PC-9 (cell line): ENCODE results near the gene TIMM29. TPM values are rescaled to one million over a fixed set of nuclear protein-coding genes. Genes with fewer than 3 reads are reported as not detected.

Experiments
- Bru-seq: library from RNA; stranded (reverse); fragments of 400-500 nt; gene quantifications from one replicate; lab custom pipeline; 2021; lab: Mats Ljungman, UMichigan
- BruChase-seq, 2 experiments: library from RNA; stranded (reverse); fragments of 400-500 nt; gene quantifications; one replicate each; lab custom pipeline; 2021; lab: Mats Ljungman, UMichigan
- BruUV-seq: library from RNA; stranded (reverse); fragments of 400-500 nt; replicated peaks from 2 replicates; lab custom pipeline; 2021; lab: Mats Ljungman, UMichigan
- CTCF ChIA-PET: fragments of 300-600 bp; sonication (Branson Sonifier 250); formaldehyde crosslinking; loops from one replicate; lab custom pipeline; 2022; ENCODE audit warnings: antibody characterized with exemption; lab: Charles Lee
- POLR2A ChIA-PET: fragments of 300-600 bp; sonication (Branson Sonifier 250); formaldehyde crosslinking; loops from one replicate; lab custom pipeline; 2022; ENCODE audit warnings: antibody characterized with exemption; ENCODE audit not compliant: unreplicated experiment; lab: Charles Lee
- DNase-seq, 2 experiments: peaks; one replicate each; pipeline versions ENCODE4 v3.0.0 to v3.0.0-alpha.2; 2015 to 2022; ENCODE audit warnings: mixed read lengths in 1 of 2
- H2AFZ ChIP-seq: fragments of 200-600 bp; sonication (generic); 2 replicates; pipeline ENCODE4 v1.8.1; 2017; ENCODE audit warnings: antibody characterized with exemption
- H3F3A ChIP-seq: fragments of 200-600 bp; sonication (generic); 2 replicates; pipeline ENCODE4 v1.8.1; 2017; ENCODE audit warnings: antibody characterized with exemption, mild to moderate bottlenecking, low read depth; ENCODE audit not compliant: insufficient read depth
- H3K27ac ChIP-seq: fragments of 200-600 bp; sonication (generic); 2 replicates; pipeline ENCODE4 v1.6.1; 2016; ENCODE audit warnings: mixed run types
- H3K27me3 ChIP-seq: fragments of 200-600 bp; sonication (generic); 2 replicates; pipeline ENCODE4 v1.6.1; 2016; ENCODE audit warnings: low read depth, mixed run types; ENCODE audit not compliant: insufficient read depth
- H3K36me3 ChIP-seq: fragments of 200-600 bp; sonication (generic); 2 replicates; pipeline ENCODE4 v1.6.1; 2016; ENCODE audit warnings: low read depth, mixed run types
- H3K4me1 ChIP-seq: fragments of 200-600 bp; sonication (generic); replicated peaks from 2 replicates; pipeline ENCODE4 v1.6.1; 2016; ENCODE audit warnings: mixed run types; ENCODE audit not compliant: insufficient read depth
- H3K4me2 ChIP-seq: fragments of 200-600 bp; sonication (generic); 2 replicates; pipeline ENCODE4 v1.6.1; 2017; ENCODE audit warnings: mixed run types
- H3K4me3 ChIP-seq: fragments of 200-600 bp; sonication (generic); 2 replicates; pipeline ENCODE4 v1.6.1; 2016; ENCODE audit warnings: mixed run types
- H3K79me2 ChIP-seq: fragments of 200-600 bp; sonication (generic); 2 replicates; pipeline ENCODE4 v1.6.1; 2017; ENCODE audit warnings: low read depth, mixed run types
- H3K9me2 ChIP-seq: fragments of 200-600 bp; sonication (generic); 2 replicates; pipeline ENCODE4 v1.8.1; 2017; ENCODE audit warnings: mild to moderate bottlenecking; ENCODE audit not compliant: insufficient read depth
- H3K9me3 ChIP-seq: fragments of 200-600 bp; sonication (generic); 2 replicates; pipeline ENCODE4 v1.8.1; 2016; ENCODE audit warnings: low read depth; ENCODE audit not compliant: insufficient read depth
- H4K20me1 ChIP-seq: fragments of 200-600 bp; sonication (generic); 2 replicates; pipeline ENCODE4 v1.8.1; 2017; ENCODE audit not compliant: insufficient read depth
- CTCF ChIP-seq: fragments of 200-600 bp; sonication (generic); conservative IDR thresholded peaks from 2 replicates; pipeline ENCODE4 v1.6.1; 2017; ENCODE audit warnings: mixed run types, antibody characterized with exemption, mild to moderate bottlenecking, moderate library complexity
- EZH2 ChIP-seq: fragments of 200-600 bp; sonication (generic); IDR thresholded peaks from 2 replicates; pipeline ENCODE4 v1.8.0; 2017; ENCODE audit warnings: antibody characterized with exemption, low read depth
- intact Hi-C: fragments of 100-400 bp; cut with micrococcal nuclease; formaldehyde crosslinking; loops from one replicate; pipeline ENCODE4 v1.10.0; 2022; ENCODE audit not compliant: unreplicated experiment
- long read RNA-seq: library from polyadenylated mRNA; stranded (forward); transcript quantifications from one replicate; pipeline ENCODE4 v2.0.0, GENCODE V29; 2022
- total RNA-seq: library from RNA; stranded (reverse); gene quantifications from 2 replicates; pipeline ENCODE4 v1.2.3, GENCODE V29; 2021

The TIMM29 gene
- 22.4 and 26.2 TPM in 2 replicates for total RNA-seq
- percentile 62 among the genes with signal in this experiment for Bru-seq, nascent RNA
- percentile 88 among the genes with signal in this experiment for BruChase-seq, experiment 1, labeled RNA remaining after a 2-hour chase
- percentile 85 among the genes with signal in this experiment for BruChase-seq, experiment 2, labeled RNA remaining after a 6-hour chase
- long read RNA-seq, transcript TIMM29-201 (2 exons, 1,425 nt), result major isoform, 32 of 34 reads
- long read RNA-seq, partial matches to known transcripts, result 1 of 34 reads
- long read RNA-seq, other reads (novel, unspliced or antisense), result 1 of 34 reads

- H3K9me3 ChIP-seq, result no peaks in the 10 kb centered on the region
- peak within 1 kb of the TSS; percentile 91 for H3K4me2 ChIP-seq
- peak within 1 kb of the TSS; percentile 84 for H3K4me3 ChIP-seq
- no TSS peak for BruUV-seq
- no peaks in the 10 kb centered on the region for H3K27me3 ChIP-seq
- peak; percentile 96 to 98 for DNase-seq
- H3K79me2 ChIP-seq, result peaks cover 59% of the 10 kb centered on the region
- H4K20me1 ChIP-seq, result peaks cover 27% of the 10 kb centered on the region; the same call in 1 of the 2 replicates
- ChIA-PET POLR2A (no interaction called here), CTCF (no interaction called here)
- intact Hi-C loops, result loop anchor here (1.0 kb wide), 2 partner anchors 29 to 57 kb away; partner anchors contain the start of gene CARM1
- peak within 1 kb of the TSS; percentile 86 for H2AFZ ChIP-seq
- TF ChIP-seq EZH2 (no peak), CTCF (no peak)
- 0 out of 2 replicates have a peak, but pooled peaks cover 9% of the 10 kb centered on the region for H3F3A ChIP-seq
- H3K36me3 ChIP-seq, result 0 out of 2 replicates have a peak, but pooled peaks cover 6% of the 10 kb centered on the region
- no peaks in the 10 kb centered on the region for H3K9me2 ChIP-seq
- peaks cover 15% of the 10 kb centered on the region for H3K4me1 ChIP-seq
- no peak within 1 kb of the TSS for H3K27ac ChIP-seq
These were observed at the start of gene TIMM29, which contains the start of gene YIPF2 for GRCh38 chr19:10928563-10929401. TIMM29 (plus strand) TSS chr19:10928811; CDS start chr19:10928823, 12 bp downstream. YIPF2 (minus strand) TSS chr19:10928639; CDS start chr19:10928410, 229 bp downstream.

- Histone ChIP-seq H3K9me2 (no peaks in the 10 kb centered on the region), H3K4me1 (peaks cover 21% of the 10 kb centered on the region), H3K27me3 (no peaks in the 10 kb centered on the region), H3K9me3 (no peaks in the 10 kb centered on the region), H4K20me1 (no peaks in the 10 kb centered on the region), H3K27ac (no peak overlapping the region), H3F3A (peaks cover 30% of the 10 kb centered on the region), H3K79me2 (peaks cover 71% of the 10 kb centered on the region), H3K4me3 (no peak overlapping the region), H2AFZ (no peak overlapping the region), H3K36me3 (no peaks in the 10 kb centered on the region), H3K4me2 (no peak overlapping the region)
- TF ChIP-seq CTCF, result no peak
- no peak for TF ChIP-seq EZH2
- DNase-seq, result no peak
- POLR2A ChIA-PET, result interaction anchor here (0.7 kb wide), 1 partner anchor 1828 kb away, joined by 3 read pairs; no protein-coding TSS in a partner anchor
- intact Hi-C loops, result no loop called here
- no TSS peak for BruUV-seq
- CTCF ChIA-PET, result no interaction called here
These were observed 47.1 kb upstream of the TIMM29 start for GRCh38 chr19:10881403-10882107.

GRCh38 chr19:10882108-10882457 lies 46.5 kb upstream of the TIMM29 start:
- Histone ChIP-seq H3K36me3 (no peaks in the 10 kb centered on the region), H3K9me3 (no peaks in the 10 kb centered on the region), H4K20me1 (no peaks in the 10 kb centered on the region; the same call in 1 of the 2 replicates), H3K9me2 (no peaks in the 10 kb centered on the region), H2AFZ (no peak overlapping the region), H3K4me2 (no peak overlapping the region), H3F3A (peaks cover 30% of the 10 kb centered on the region), H3K27ac (no peak overlapping the region), H3K27me3 (no peaks in the 10 kb centered on the region), H3K79me2 (peaks cover 71% of the 10 kb centered on the region), H3K4me3 (no peak overlapping the region), H3K4me1 (peaks cover 21% of the 10 kb centered on the region)
- CTCF ChIA-PET, result no interaction called here
- DNase-seq, result no peak
- BruUV-seq, result no TSS peak
- POLR2A ChIA-PET, result interaction anchor here (0.7 kb wide), 1 partner anchor 1828 kb away, joined by 3 read pairs; no protein-coding TSS in a partner anchor
- no peak for TF ChIP-seq CTCF
- no peak for TF ChIP-seq EZH2
- intact Hi-C loops, result no loop called here
